HEK293T (cell line): Measurements from ENCODE around the gene IP6K2.

Experiments used
- ARNT ChIP-seq: fragments of 450-650 bp; IDR thresholded peaks from 2 replicates; pipeline ENCODE4 v1.6.1; 2017; ENCODE audit warnings: mild to moderate bottlenecking
- FOXK2 ChIP-seq: fragments of 450-650 bp; IDR thresholded peaks from 2 replicates; pipeline ENCODE4 v1.6.1; 2016; ENCODE audit warnings: mild to moderate bottlenecking
- FOXM1 ChIP-seq: fragments of 450-650 bp; IDR thresholded peaks from 2 replicates; pipeline ENCODE4 v1.6.1; 2017; ENCODE audit warnings: mild to moderate bottlenecking, borderline replicate concordance
- HDGF ChIP-seq: fragments of 450-650 bp; IDR thresholded peaks from 2 replicates; pipeline ENCODE4 v1.6.1; 2017; ENCODE audit warnings: antibody characterized with exemption, borderline replicate concordance
- LEF1 ChIP-seq: fragments of 450-650 bp; IDR thresholded peaks from 2 replicates; pipeline ENCODE4 v1.6.1; 2017; ENCODE audit warnings: mild to moderate bottlenecking, borderline replicate concordance
- NFRKB ChIP-seq: fragments of 450-650 bp; IDR thresholded peaks from 2 replicates; pipeline ENCODE4 v1.6.1; 2016; ENCODE audit warnings: mild to moderate bottlenecking, moderate library complexity
- SP1 ChIP-seq: fragments of 450-650 bp; IDR thresholded peaks from 2 replicates; pipeline ENCODE4 v1.6.1; 2017
- SUZ12 ChIP-seq: fragments of 450-650 bp; IDR thresholded peaks from 2 replicates; pipeline ENCODE4 v1.6.1; 2016; ENCODE audit warnings: mild to moderate bottlenecking

DNA sequence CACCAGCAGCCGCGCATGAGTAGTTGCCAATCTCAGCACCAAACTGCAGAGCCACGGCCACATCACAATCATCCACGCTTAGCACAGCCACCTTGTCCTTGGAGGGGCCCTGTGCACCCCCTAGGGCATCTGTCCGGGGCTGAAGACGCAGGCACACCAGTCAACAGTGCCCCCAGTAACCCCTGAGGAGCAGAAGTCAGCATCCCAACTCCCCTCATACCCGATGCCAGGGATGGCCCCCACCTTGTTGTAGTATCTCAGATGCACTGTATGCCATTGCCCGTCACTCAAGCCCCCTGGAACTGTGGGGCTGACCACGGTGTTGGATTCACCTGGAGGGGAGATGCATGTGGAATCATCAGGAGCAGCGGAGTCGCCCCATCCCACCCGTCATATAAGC is 62.0 kb downstream of the IP6K2 start:
- TF ChIP-seq SP1 (no peak), FOXK2 (no peak), HDGF (no peak), LEF1 (no peak), ARNT (no peak), NFRKB (no peak), FOXM1 (no peak), SUZ12 (no peak)
